GM10248 (cell line): Measurements from ENCODE around the gene VPS37D.

Experiments used
- CTCF ChIA-PET: fragments of 300-600 bp; sonication (Branson Sonifier 250); formaldehyde crosslinking; extraction: SDS; loops from one replicate; lab custom pipeline; 2021; ENCODE audit warnings: antibody characterized with exemption; lab: Yijun Ruan, JAX
- POLR2A ChIA-PET: fragments of 350-650 bp; sonication (Branson Sonifier 250); formaldehyde crosslinking; extraction: SDS; loops from one replicate; lab custom pipeline; 2020; ENCODE audit warnings: antibody characterized with exemption; lab: Yijun Ruan, JAX
- DNase-seq: peaks from one replicate; pipeline ENCODE4 v3.0.0; 2012; ENCODE audit errors: extremely low spot score
- CTCF ChIP-seq: IDR thresholded peaks from 2 replicates; pipeline ENCODE4 v1.5.1; 2012; ENCODE audit warnings: mild to moderate bottlenecking, low read depth; ENCODE audit errors: extremely low read depth, missing control alignments, control extremely low read depth

VPS37D gene

DNA sequence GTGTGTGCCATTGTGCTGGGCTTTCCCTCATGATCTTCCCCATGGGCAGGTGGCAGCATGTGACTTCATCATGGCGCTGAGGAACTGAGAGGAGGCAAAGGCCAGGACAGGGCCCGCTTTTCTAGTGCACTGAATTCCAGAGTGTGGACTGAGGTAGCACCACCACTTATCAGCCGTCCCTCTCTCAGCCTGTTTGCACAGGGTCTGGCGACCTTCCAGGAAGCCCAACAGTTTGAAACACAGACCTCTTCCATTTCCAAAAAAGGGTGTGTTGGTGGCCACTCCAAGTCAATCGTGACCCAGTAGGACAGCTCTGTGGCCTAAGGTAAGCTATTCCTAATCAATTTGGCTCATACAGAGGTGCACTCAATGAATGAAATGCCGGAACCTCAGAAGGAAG, 11.2 kb downstream of the VPS37D start:
- ChIA-PET POLR2A (no interaction called here), CTCF (no interaction called here)
- no peak for DNase-seq
- TF ChIP-seq CTCF: no peak

GRCh38 chr7:73679709-73680108, 12.1 kb downstream of the VPS37D start:
- TF ChIP-seq CTCF: no peak
- ChIA-PET POLR2A (no interaction called here), CTCF (no interaction called here)
- no peak for DNase-seq

DNA sequence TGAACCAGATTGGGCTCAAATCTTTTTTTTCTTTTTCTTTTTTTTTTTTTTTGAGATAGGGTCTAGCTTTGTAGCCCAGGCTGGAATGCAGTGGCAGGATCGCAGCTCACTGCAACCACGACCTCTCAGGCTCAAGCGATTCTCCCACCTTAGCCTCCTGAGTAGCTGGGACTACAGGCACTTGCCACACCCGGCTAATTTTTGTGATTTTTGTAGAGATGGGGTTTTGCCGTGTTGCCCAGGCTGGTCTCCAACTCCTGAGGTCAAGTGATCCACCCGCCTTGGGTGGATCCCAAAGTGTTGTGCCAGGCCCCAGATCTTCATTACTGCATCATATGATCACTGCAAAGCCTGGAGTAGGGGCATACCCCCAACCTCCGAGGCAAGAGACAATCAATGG, 12.9 kb downstream of the VPS37D start:
- TF ChIP-seq CTCF: no peak
- no peak for DNase-seq
- CTCF ChIA-PET: no interaction called here
- POLR2A ChIA-PET: no interaction called here

DNA sequence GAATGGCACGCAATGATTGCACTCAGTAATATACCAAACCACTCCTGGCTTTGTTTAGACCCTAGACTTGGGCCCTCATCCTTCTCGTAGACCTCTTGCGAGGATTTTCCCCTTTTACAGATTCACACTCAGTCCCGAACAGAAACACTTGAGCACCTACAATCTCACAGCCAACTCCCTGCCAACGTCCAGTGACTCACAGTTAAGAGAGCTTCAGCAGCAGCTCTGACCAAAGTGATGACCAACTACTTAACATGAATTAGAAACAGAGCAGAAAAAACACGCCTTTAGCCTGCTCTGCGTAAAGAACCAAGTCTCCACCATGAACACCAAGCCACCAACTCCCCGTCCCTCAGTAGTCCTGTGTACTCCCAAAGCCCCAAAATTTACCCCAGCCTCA, 13.4 kb downstream of the VPS37D start:
- DNase-seq: no peak
- ChIA-PET POLR2A (no interaction called here), CTCF (no interaction called here)
- no peak for TF ChIP-seq CTCF

DNA sequence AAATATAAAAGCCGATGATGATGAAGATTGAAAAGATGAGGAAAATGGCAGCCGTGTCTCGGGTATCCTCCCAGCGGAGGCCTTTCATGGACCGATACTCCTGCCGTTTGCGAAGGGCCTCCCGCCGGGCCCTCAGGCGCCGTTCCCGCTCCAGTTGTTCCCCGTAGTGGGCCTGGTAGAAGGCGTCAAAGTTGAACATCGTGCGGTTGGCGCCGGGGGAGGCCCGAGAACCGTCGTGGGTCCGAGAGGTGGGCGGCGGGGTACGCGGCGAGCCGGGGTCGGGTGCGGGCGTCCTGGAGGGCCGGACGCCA, 15.1 kb downstream of the VPS37D start:
- CTCF ChIA-PET: no interaction called here

DNA sequence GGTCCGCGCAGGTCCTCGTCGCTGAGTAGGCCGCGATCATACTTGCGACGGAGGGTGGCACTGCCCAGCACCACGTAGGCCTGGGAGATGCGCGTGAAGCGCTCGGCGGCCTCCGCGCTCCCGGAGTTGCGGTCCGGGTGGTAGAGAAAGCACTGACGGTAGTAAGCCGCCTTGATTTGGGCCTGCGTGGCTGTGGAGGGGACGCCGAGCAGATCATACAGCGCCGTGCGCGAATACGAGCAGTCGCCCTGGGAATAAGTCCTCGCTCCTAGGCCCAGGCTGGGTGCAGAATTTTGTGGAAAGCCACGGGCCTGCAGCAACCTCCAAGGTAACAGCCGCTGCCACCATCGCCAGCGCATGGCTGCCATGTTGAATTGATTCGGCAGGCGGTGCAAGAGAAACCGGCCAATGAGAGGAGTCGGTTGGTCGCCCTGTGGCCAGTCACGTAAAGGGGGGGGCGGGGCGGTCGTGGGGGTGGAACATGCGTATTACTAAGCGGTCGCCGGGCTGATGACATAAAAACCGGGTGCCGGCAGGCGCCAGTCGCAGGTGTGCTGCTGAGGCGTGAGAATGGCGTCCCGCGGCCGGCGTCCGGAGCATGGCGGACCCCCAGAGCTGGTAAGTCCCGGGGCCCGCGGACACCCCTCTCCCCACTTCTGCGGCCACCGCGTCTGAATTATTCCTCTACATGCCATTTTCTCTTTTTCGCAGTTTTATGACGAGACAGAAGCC, 15.6 kb downstream of the VPS37D start, which contains the start of the genes BUD23 and DNAJC30:
Gene BUD23 (plus strand): TSS at position 542 of the 732 bp plus-strand sequence. CDS start 29 bp downstream, at position 571.
Gene DNAJC30 (minus strand): TSS at position 398 of the 732 bp plus-strand sequence. CDS start 30 bp downstream, at position 368.
- peak; percentile 13 for TF ChIP-seq CTCF
- peak; percentile 99 for DNase-seq
- CTCF ChIA-PET: interaction anchor here (0.9 kb wide), 1 partner anchor 42 kb away, joined by 3 read pairs; no protein-coding TSS in a partner anchor
- POLR2A ChIA-PET: interaction anchor here (1.0 kb wide), 2 partner anchors 13 to 18 kb away, joined by 3 to 5 read pairs; no protein-coding TSS in a partner anchor

More for the DNA sequence above, 15.1 kb downstream of the VPS37D start:
- POLR2A ChIA-PET: no interaction called here
- DNase-seq: no peak
- no peak for TF ChIP-seq CTCF
